HFFc6 (cell line): Measurements from ENCODE around the gene RPE. TPM values are rescaled to one million over a fixed set of nuclear protein-coding genes. Genes with fewer than 3 reads are reported as not detected.

ENCODE experiments used
- DNase-seq: peaks from one replicate; pipeline ENCODE4 v3.0.0-alpha.2; 2018
- H3K27ac Mint-ChIP-seq: 2 replicates; pipeline ENCODE4 v1.8.0; 2020; ENCODE audit warnings: mild to moderate bottlenecking, mixed read lengths
- H3K27me3 Mint-ChIP-seq: 2 replicates; pipeline ENCODE4 v1.8.0; 2021; ENCODE audit warnings: mild to moderate bottlenecking, moderate library complexity, mixed read lengths; ENCODE audit not compliant: insufficient read depth
- H3K36me3 Mint-ChIP-seq: 2 replicates; pipeline ENCODE4 v1.8.0; 2021; ENCODE audit warnings: low read depth, mixed read lengths
- H3K4me1 Mint-ChIP-seq: 2 replicates; pipeline ENCODE4 v1.8.0; 2020; ENCODE audit warnings: low read depth, mixed read lengths
- H3K4me3 Mint-ChIP-seq: 2 replicates; pipeline ENCODE4 v1.8.0; 2020; ENCODE audit warnings: mild to moderate bottlenecking, moderate library complexity, mixed read lengths
- H3K9me3 Mint-ChIP-seq: 2 replicates; pipeline ENCODE4 v1.8.0; 2020; ENCODE audit warnings: mild to moderate bottlenecking, mixed read lengths
- total RNA-seq, 6 experiments: library from RNA; stranded (reverse); fragmentation: NEBNext Ultra II Directional; extraction: Animal tissue kit (Norgen Biotek cat#: 25700); gene quantifications; 2 replicates in 1 of 6; 3 replicates in 5 of 6; pipeline ENCODE4 v1.2.3, GENCODE V29; 2021
- TF ChIP-seq, protein P1 (sequence below): fragments of 200-600 bp; sonication (generic); IDR thresholded peaks from 2 replicates; pipeline ENCODE4 v1.5.0; 2021; ENCODE audit warnings: antibody characterized with exemption, mild to moderate bottlenecking

Gene RPE
- total RNA-seq, 6 experiments from 2014 or later, result 58.9 to 70.9 (median 67.3) TPM

DNA sequence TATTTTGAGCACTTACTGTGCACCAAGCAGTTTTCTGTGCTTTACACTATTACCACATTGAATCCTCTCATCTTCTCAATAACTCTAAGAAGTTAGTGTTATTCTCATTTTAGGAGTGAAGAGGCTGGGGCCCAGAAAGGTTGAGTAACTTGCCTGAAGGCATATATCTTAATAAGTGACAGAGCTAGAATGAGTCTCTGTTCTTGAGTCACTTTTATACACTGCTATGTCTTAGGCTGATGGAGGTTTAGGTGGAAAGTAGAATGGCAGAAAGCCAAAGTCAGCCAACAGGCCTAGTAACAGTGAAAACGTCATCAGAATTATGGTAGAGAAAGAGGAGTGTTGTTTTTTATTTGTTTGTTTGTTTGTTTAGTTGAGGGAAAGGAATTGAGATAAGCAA, 27.9 kb upstream of the RPE start:
- Mint-ChIP-seq H3K4me1 (no peaks in the 10 kb centered on the region), H3K36me3 (no peaks in the 10 kb centered on the region), H3K9me3 (no peaks in the 10 kb centered on the region), H3K4me3 (no peak overlapping the region), H3K27me3 (peaks cover 1% of the 10 kb centered on the region; the same call in 1 of the 2 replicates), H3K27ac (no peak overlapping the region)
- DNase-seq, result peak; percentile 43
- TF ChIP-seq, protein P1, sequence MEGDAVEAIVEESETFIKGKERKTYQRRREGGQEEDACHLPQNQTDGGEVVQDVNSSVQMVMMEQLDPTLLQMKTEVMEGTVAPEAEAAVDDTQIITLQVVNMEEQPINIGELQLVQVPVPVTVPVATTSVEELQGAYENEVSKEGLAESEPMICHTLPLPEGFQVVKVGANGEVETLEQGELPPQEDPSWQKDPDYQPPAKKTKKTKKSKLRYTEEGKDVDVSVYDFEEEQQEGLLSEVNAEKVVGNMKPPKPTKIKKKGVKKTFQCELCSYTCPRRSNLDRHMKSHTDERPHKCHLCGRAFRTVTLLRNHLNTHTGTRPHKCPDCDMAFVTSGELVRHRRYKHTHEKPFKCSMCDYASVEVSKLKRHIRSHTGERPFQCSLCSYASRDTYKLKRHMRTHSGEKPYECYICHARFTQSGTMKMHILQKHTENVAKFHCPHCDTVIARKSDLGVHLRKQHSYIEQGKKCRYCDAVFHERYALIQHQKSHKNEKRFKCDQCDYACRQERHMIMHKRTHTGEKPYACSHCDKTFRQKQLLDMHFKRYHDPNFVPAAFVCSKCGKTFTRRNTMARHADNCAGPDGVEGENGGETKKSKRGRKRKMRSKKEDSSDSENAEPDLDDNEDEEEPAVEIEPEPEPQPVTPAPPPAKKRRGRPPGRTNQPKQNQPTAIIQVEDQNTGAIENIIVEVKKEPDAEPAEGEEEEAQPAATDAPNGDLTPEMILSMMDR, result no peak

DNA sequence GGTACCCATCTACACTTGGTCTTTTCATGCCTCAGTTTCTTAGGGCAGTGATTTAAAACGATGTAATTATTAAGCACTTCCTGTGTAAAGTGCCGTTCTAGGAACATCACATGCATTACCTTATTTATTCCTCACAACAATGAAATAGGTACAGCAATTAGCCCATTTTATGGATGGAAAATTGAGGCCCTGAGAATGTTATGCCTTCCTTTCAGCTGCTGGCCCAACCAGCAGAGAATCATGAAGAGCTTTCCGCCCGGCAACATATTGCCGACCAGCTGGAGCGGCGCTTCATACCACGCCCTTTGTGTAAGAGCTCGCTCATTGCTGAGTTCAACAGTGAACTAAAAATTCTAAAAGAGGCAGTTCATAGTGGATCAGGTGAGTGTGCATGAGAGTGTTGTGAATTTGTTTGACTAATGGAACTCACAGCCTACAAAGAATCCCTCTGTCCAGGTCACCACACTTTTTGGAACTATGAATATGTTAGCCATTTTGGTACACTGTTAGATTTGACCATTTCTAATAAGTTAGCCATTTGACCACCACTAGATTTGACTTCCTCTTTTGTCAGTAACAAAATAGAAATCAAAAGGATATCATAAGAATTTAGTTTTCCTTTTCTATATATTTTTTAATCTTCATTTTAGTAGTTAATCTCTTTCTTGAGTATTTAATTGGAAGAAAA, 25.6 kb upstream of the RPE start:
- no peaks in the 10 kb centered on the region for H3K4me1 Mint-ChIP-seq
- TF ChIP-seq, protein P1, result no peak
- H3K4me3 Mint-ChIP-seq, result no peak overlapping the region
- no peak overlapping the region for H3K27ac Mint-ChIP-seq
- no peaks in the 10 kb centered on the region for H3K9me3 Mint-ChIP-seq
- H3K36me3 Mint-ChIP-seq, result no peaks in the 10 kb centered on the region
- DNase-seq, result no peak
- no peaks in the 10 kb centered on the region; the same call in 1 of the 2 replicates for H3K27me3 Mint-ChIP-seq

DNA sequence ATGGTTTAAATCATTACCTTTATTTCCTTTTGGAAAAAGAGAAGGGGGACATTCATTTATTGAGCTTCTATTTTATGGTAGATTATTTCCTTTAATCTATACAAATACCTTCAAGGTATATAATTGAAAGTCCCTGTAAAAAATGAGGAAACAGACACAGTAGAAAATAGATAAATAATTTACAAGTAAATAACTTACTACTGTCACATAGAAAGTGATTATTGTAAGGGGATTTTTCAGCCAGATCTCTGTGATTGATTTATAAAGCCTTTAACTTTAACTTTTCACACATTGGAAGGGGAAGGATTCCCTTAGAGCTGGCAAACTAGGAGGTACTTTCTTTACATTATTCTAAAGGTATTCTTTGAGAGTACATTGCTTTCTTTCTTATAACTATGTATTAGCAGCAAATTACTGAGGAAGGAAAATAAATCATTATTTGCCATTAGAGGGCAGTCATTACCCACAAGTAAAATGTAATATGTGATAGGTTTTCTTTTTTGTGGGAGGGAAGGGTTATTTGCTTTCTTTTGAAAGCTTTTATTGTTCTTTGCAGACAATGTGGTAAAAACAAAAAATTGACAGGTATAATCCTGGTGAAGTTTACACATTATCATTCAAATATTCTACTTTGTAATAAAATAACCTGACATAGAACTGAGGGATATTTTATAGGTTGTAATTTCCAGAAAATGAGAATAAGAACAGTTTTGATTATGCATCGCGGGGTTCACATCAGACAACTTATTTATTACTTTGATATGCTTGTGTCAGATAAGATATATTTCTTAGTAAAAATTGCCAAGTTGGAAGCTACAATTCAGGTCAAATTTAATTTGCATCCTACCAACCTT, 24.8 kb upstream of the RPE start:
- DNase-seq, result peak; percentile 17
- H3K27ac Mint-ChIP-seq, result no peak overlapping the region
- H3K36me3 Mint-ChIP-seq, result no peaks in the 10 kb centered on the region
- no peaks in the 10 kb centered on the region; the same call in 1 of the 2 replicates for H3K27me3 Mint-ChIP-seq
- H3K4me1 Mint-ChIP-seq, result no peaks in the 10 kb centered on the region
- H3K4me3 Mint-ChIP-seq, result no peak overlapping the region
- TF ChIP-seq, protein P1, result peak; percentile 77
- no peaks in the 10 kb centered on the region for H3K9me3 Mint-ChIP-seq

DNA sequence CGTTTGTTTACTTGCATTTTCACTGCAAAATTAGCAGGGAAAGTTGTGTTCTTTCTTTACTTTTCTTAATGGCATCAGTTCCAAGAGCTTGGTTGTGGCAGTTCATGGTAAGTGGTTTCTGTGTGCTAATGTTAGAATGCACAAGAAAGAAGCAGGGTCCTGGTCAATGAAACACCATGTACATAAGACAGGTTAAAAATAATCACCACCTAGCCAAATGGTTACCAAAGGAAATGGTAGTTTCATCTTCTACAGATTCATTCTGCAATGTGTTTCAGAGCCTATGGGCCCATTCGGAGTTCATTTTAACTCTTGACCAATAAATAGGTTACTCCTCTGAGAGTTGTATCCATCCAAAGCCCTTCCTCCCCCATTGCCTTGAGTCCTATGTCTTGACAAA, 18.1 kb upstream of the RPE start:
- TF ChIP-seq, protein P1, result no peak
- no peak overlapping the region for H3K27ac Mint-ChIP-seq
- no peaks in the 10 kb centered on the region for H3K4me1 Mint-ChIP-seq
- H3K9me3 Mint-ChIP-seq, result no peaks in the 10 kb centered on the region
- no peak overlapping the region for H3K4me3 Mint-ChIP-seq
- peaks cover 5% of the 10 kb centered on the region; the same call in 1 of the 2 replicates for H3K27me3 Mint-ChIP-seq
- no peaks in the 10 kb centered on the region for H3K36me3 Mint-ChIP-seq
- no peak for DNase-seq

DNA sequence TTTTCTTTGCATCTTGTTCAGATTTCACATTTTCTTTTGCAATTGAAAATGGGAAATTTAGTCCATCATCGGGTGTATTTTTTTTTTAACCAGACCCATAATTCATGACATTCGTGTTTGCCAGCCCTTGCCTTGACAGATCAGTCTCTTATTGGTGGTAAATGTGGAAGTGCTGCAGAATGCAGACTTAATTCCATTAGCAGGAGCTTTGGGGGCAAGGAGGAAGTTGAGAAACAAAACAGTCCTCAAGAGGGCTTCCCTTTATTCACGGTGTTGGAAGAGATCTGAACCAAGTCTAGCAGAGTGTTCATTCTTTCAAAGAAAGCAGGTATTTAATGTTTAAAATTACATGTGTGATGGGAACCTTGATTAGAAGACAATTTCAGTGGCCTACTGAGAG, 16.6 kb upstream of the RPE start:
- Mint-ChIP-seq H3K4me1 (no peaks in the 10 kb centered on the region), H3K27me3 (peaks cover 6% of the 10 kb centered on the region; the same call in 1 of the 2 replicates), H3K36me3 (no peaks in the 10 kb centered on the region), H3K9me3 (no peaks in the 10 kb centered on the region), H3K27ac (no peak overlapping the region), H3K4me3 (no peak overlapping the region)
- DNase-seq, result no peak
- TF ChIP-seq, protein P1, result no peak
